ENCODE results near the gene GALNT9. TPM values are rescaled to one million over a fixed set of nuclear protein-coding genes. Genes with fewer than 3 reads are reported as not detected.
A peak's percentile ranks its signal among the peaks of the same experiment; 100 is the strongest.
"Not testable (repeated sequence)": the region's sequence is repeated elsewhere in the genome, so short reads cannot be mapped to it uniquely, and the experiment has no call there.

GALNT9 gene
- polyA plus RNA-seq (2013, experiment 1 of 2), result 0.13 TPM
- polyA plus RNA-seq (2013, experiment 2 of 2), result 0.14 TPM

DNA sequence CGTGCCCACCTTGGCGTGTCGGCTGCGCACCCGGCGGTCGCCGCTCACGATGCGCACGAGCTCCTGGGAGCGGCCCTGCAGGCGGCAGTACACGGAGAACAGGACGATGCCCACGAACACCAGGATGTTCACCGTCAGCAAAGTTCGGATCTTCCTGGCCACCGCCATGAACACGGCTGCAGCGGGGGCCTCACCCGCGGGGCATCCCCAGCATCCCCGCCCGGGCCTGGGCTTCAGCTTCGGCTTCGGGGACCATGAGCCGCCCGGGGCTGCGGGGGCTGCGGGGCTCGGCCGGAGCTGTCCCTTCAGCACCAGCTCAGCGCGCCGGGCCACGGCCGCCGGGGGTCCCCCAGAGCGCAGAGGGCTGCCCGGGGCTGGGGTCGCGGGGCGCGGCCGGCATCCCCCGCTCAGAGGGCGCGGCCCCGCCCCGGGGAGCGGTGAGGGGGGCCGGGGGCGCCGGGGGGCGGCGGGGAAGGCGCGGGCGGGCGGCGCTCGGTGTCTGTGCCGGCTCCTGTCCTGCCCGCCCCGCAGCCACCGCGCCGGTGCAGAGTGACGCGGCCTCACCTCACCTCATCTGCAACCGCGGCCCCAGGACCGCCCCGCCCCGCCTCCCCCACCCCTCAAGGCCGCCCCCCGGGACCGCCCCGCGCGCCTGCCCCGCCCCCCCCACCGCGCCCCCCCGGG is at the start of gene GALNT9:
Gene GALNT9 (minus strand): TSS at position 554 of the 684 bp plus-strand sequence. CDS start 386 bp downstream, at position 168.
- Histone ChIP-seq H2AFZ (ENCODE audit: low read length) (no peak within 1 kb of the TSS), H3K14ac (ENCODE audit: low read length) (peak within 1 kb of the TSS; percentile 56), H3K27ac (replicated peaks; ENCODE audit: low read length) (no peak within 1 kb of the TSS), H3K36me3 (replicated peaks in 1 of 2; ENCODE audit: control insufficient read depth in 2 of 2, insufficient read depth in 2 of 2, low read length in 2 of 2) (no peaks in the 10 kb centered on the region), H3K27me3 (ENCODE audit: control insufficient read depth in 3 of 3, insufficient read depth in 3 of 3, low read depth in 1 of 3, low read length in 3 of 3) (peaks cover 11 to 74% (median 45%) of the 10 kb centered on the region in 3 experiments), H4K91ac (ENCODE audit: low read depth, low read length, poor library complexity) (no peak within 1 kb of the TSS), H3K9ac (ENCODE audit: low read depth, low read length, poor library complexity) (peak within 1 kb of the TSS; percentile 46), H2BK120ac (ENCODE audit: low read depth, low read length) (no peak within 1 kb of the TSS), H3K9me3 (replicated peaks in 1 of 2; ENCODE audit: control insufficient read depth in 2 of 2, insufficient read depth in 1 of 2, low read depth in 1 of 2, low read length in 2 of 2) (peaks cover 0 to 4% of the 10 kb centered on the region in 2 donors), H4K8ac (ENCODE audit: low read depth, low read length) (no peak within 1 kb of the TSS), H3K4me2 (ENCODE audit: insufficient read depth, low read length, poor library complexity, severe bottlenecking) (peak within 1 kb of the TSS; percentile 48), H3K79me1 (ENCODE audit: low read depth, low read length) (peaks cover 3% of the 10 kb centered on the region), H3K4me1 (ENCODE audit: control insufficient read depth in 2 of 2, insufficient read depth in 1 of 2, low read depth in 1 of 2, low read length in 2 of 2) (peaks cover 0 to 4% of the 10 kb centered on the region in 2 donors), H3K4me3 (ENCODE audit: low read length in 2 of 2) (peak within 1 kb of the TSS in 1 of 2 donors; percentile 12), H2BK15ac (ENCODE audit: low read length) (no peak within 1 kb of the TSS), H3K23ac (ENCODE audit: low read depth, low read length, poor library complexity) (peak within 1 kb of the TSS; percentile 90), H3K18ac (ENCODE audit: low read length) (no peak within 1 kb of the TSS), H2BK5ac (ENCODE audit: low read length) (no peak within 1 kb of the TSS), H3K4ac (ENCODE audit: low read length) (no peak within 1 kb of the TSS), H2AK5ac (ENCODE audit: low read depth, low read length) (no peak within 1 kb of the TSS), H2BK12ac (ENCODE audit: low read length) (no peak within 1 kb of the TSS)
- peak; percentile 65 for DNase-seq (ENCODE audit: low spot score)
- no CpG with 5 or more reads among the region's 86 CpGs for whole genome bisulfite sequencing, 2 donors (ENCODE audit: extremely low coverage in 2 of 2, insufficient read length in 2 of 2, insufficient replicate concordance in 1 of 2)

GRCh38 chr12:132379057-132379456 is 49.7 kb upstream of the GALNT9 start:
- not testable (repeated sequence) for H2AK5ac ChIP-seq (ENCODE audit: low read depth, low read length); H2BK12ac ChIP-seq (ENCODE audit: low read length); H3K36me3 ChIP-seq (replicated peaks in 1 of 2; ENCODE audit: control insufficient read depth in 2 of 2, insufficient read depth in 2 of 2, low read length in 2 of 2); H3K18ac ChIP-seq (ENCODE audit: low read length); H4K91ac ChIP-seq (ENCODE audit: low read depth, low read length, poor library complexity); DNase-seq (ENCODE audit: low spot score); H3K27ac ChIP-seq (replicated peaks; ENCODE audit: low read length); H3K23ac ChIP-seq (ENCODE audit: low read depth, low read length, poor library complexity); H2BK120ac ChIP-seq (ENCODE audit: low read depth, low read length); H2BK5ac ChIP-seq (ENCODE audit: low read length); H3K9ac ChIP-seq (ENCODE audit: low read depth, low read length, poor library complexity); H2AFZ ChIP-seq (ENCODE audit: low read length); H3K14ac ChIP-seq (ENCODE audit: low read length); H3K4me3 ChIP-seq (ENCODE audit: low read length in 2 of 2); H3K79me1 ChIP-seq (ENCODE audit: low read depth, low read length); H2BK15ac ChIP-seq (ENCODE audit: low read length); H3K4me1 ChIP-seq (ENCODE audit: control insufficient read depth in 2 of 2, insufficient read depth in 1 of 2, low read depth in 1 of 2, low read length in 2 of 2); H3K4ac ChIP-seq (ENCODE audit: low read length); H3K9me3 ChIP-seq (replicated peaks in 1 of 2; ENCODE audit: control insufficient read depth in 2 of 2, insufficient read depth in 1 of 2, low read depth in 1 of 2, low read length in 2 of 2); H4K8ac ChIP-seq (ENCODE audit: low read depth, low read length); H3K4me2 ChIP-seq (ENCODE audit: insufficient read depth, low read length, poor library complexity, severe bottlenecking)
- no CpG with 5 or more reads among the region's 6 CpGs for WGBS, 2 donors (ENCODE audit: extremely low coverage in 2 of 2, insufficient read length in 2 of 2, insufficient replicate concordance in 1 of 2)
- peaks cover 18 to 64% (median 62%) of the 10 kb centered on the region in 3 experiments for H3K27me3 ChIP-seq (ENCODE audit: control insufficient read depth in 3 of 3, insufficient read depth in 3 of 3, low read depth in 1 of 3, low read length in 3 of 3)

- H3K23ac ChIP-seq (ENCODE audit: low read depth, low read length, poor library complexity), result no peak overlapping the region
- DNase-seq (ENCODE audit: low spot score), result no peak
- no CpG with 5 or more reads among the region's 2 CpGs for WGBS, 2 donors (ENCODE audit: extremely low coverage in 2 of 2, insufficient read length in 2 of 2, insufficient replicate concordance in 1 of 2)
- no peak overlapping the region for H4K8ac ChIP-seq (ENCODE audit: low read depth, low read length)
- no peaks in the 10 kb centered on the region for H3K79me1 ChIP-seq (ENCODE audit: low read depth, low read length)
- H3K27me3 ChIP-seq (ENCODE audit: control insufficient read depth in 3 of 3, insufficient read depth in 3 of 3, low read depth in 1 of 3, low read length in 3 of 3), result peaks cover 18 to 67% (median 62%) of the 10 kb centered on the region in 3 experiments
- H3K9ac ChIP-seq (ENCODE audit: low read depth, low read length, poor library complexity), result no peak overlapping the region
- no peak overlapping the region for H3K14ac ChIP-seq (ENCODE audit: low read length)
- no peak overlapping the region for H3K4me3 ChIP-seq (ENCODE audit: low read length in 2 of 2)
- no peak overlapping the region for H3K4ac ChIP-seq (ENCODE audit: low read length)
- no peak overlapping the region for H2BK12ac ChIP-seq (ENCODE audit: low read length)
- H3K27ac ChIP-seq (replicated peaks; ENCODE audit: low read length), result no peak overlapping the region
- no peak overlapping the region for H3K18ac ChIP-seq (ENCODE audit: low read length)
- H3K36me3 ChIP-seq (replicated peaks in 1 of 2; ENCODE audit: control insufficient read depth in 2 of 2, insufficient read depth in 2 of 2, low read length in 2 of 2), result no peaks in the 10 kb centered on the region
- H3K9me3 ChIP-seq (replicated peaks in 1 of 2; ENCODE audit: control insufficient read depth in 2 of 2, insufficient read depth in 1 of 2, low read depth in 1 of 2, low read length in 2 of 2), result no peaks in the 10 kb centered on the region
- H4K91ac ChIP-seq (ENCODE audit: low read depth, low read length, poor library complexity), result no peak overlapping the region
- no peak overlapping the region for H2BK120ac ChIP-seq (ENCODE audit: low read depth, low read length)
- H2BK5ac ChIP-seq (ENCODE audit: low read length), result no peak overlapping the region
- no peak overlapping the region for H3K4me2 ChIP-seq (ENCODE audit: insufficient read depth, low read length, poor library complexity, severe bottlenecking)
- no peak overlapping the region for H2AK5ac ChIP-seq (ENCODE audit: low read depth, low read length)
- H2BK15ac ChIP-seq (ENCODE audit: low read length), result no peak overlapping the region
- H3K4me1 ChIP-seq (ENCODE audit: control insufficient read depth in 2 of 2, insufficient read depth in 1 of 2, low read depth in 1 of 2, low read length in 2 of 2), result peaks cover 6 to 15% of the 10 kb centered on the region in 2 donors
- no peak overlapping the region for H2AFZ ChIP-seq (ENCODE audit: low read length)
These were observed 47.8 kb upstream of the GALNT9 start for GRCh38 chr12:132377147-132377546.

GRCh38 chr12:132376464-132376830 is 47.1 kb upstream of the GALNT9 start:
- no peaks in the 10 kb centered on the region for H3K79me1 ChIP-seq (ENCODE audit: low read depth, low read length)
- H3K4me3 ChIP-seq (ENCODE audit: low read length in 2 of 2), result no peak overlapping the region
- H2BK12ac ChIP-seq (ENCODE audit: low read length), result no peak overlapping the region
- WGBS, 2 donors (ENCODE audit: extremely low coverage in 2 of 2, insufficient read length in 2 of 2, insufficient replicate concordance in 1 of 2), result no CpG with 5 or more reads among the region's 10 CpGs
- H3K4me1 ChIP-seq (ENCODE audit: control insufficient read depth in 2 of 2, insufficient read depth in 1 of 2, low read depth in 1 of 2, low read length in 2 of 2), result peaks cover 6 to 15% of the 10 kb centered on the region in 2 donors
- H3K9me3 ChIP-seq (replicated peaks in 1 of 2; ENCODE audit: control insufficient read depth in 2 of 2, insufficient read depth in 1 of 2, low read depth in 1 of 2, low read length in 2 of 2), result peaks cover 0 to under 1% of the 10 kb centered on the region in 2 donors
- peak overlapping the region; percentile 92 for H3K23ac ChIP-seq (ENCODE audit: low read depth, low read length, poor library complexity)
- H2BK15ac ChIP-seq (ENCODE audit: low read length), result no peak overlapping the region
- H2BK120ac ChIP-seq (ENCODE audit: low read depth, low read length), result no peak overlapping the region
- no peak overlapping the region for H2BK5ac ChIP-seq (ENCODE audit: low read length)
- H3K4ac ChIP-seq (ENCODE audit: low read length), result no peak overlapping the region
- H3K18ac ChIP-seq (ENCODE audit: low read length), result no peak overlapping the region
- H3K36me3 ChIP-seq (replicated peaks in 1 of 2; ENCODE audit: control insufficient read depth in 2 of 2, insufficient read depth in 2 of 2, low read length in 2 of 2), result no peaks in the 10 kb centered on the region
- no peak overlapping the region for H2AFZ ChIP-seq (ENCODE audit: low read length)
- no peak for DNase-seq (ENCODE audit: low spot score)
- H3K27me3 ChIP-seq (ENCODE audit: control insufficient read depth in 3 of 3, insufficient read depth in 3 of 3, low read depth in 1 of 3, low read length in 3 of 3), result peaks cover 18 to 62% (median 55%) of the 10 kb centered on the region in 3 experiments
- H3K14ac ChIP-seq (ENCODE audit: low read length), result peak overlapping the region; percentile 72
- no peak overlapping the region for H4K8ac ChIP-seq (ENCODE audit: low read depth, low read length)
- H3K4me2 ChIP-seq (ENCODE audit: insufficient read depth, low read length, poor library complexity, severe bottlenecking), result no peak overlapping the region
- H2AK5ac ChIP-seq (ENCODE audit: low read depth, low read length), result no peak overlapping the region
- H3K9ac ChIP-seq (ENCODE audit: low read depth, low read length, poor library complexity), result peak overlapping the region; percentile 36
- H3K27ac ChIP-seq (replicated peaks; ENCODE audit: low read length), result no peak overlapping the region
- no peak overlapping the region for H4K91ac ChIP-seq (ENCODE audit: low read depth, low read length, poor library complexity)
